Measurements from ENCODE around the gene PI4KA.
"Not testable (repeated sequence)": the region's sequence is repeated elsewhere in the genome, so short reads cannot be mapped to it uniquely, and the experiment has no call there.

Gene PI4KA

GRCh38 chr22:20847318-20847822 lies 11.2 kb downstream of the PI4KA start:
- DNase-seq (ENCODE audit: low read depth), result no peak

- no peak for DNase-seq (ENCODE audit: low read depth)
These were observed 14.3 kb downstream of the PI4KA start for GRCh38 chr22:20844055-20845037.

- DNase-seq (ENCODE audit: low read depth), result no peak
These were observed 15.1 kb downstream of the PI4KA start for GRCh38 chr22:20843501-20843900.

GRCh38 chr22:20840646-20841371 lies 17.8 kb downstream of the PI4KA start:
- no peak for DNase-seq (ENCODE audit: low read depth)

- DNase-seq (ENCODE audit: low read depth), result no peak
These were observed 18.6 kb downstream of the PI4KA start for GRCh38 chr22:20839837-20840645.

GRCh38 chr22:20839354-20839753 lies 19.3 kb downstream of the PI4KA start:
- not testable (repeated sequence) for DNase-seq (ENCODE audit: low read depth)

GRCh38 chr22:20836987-20837823 lies 21.4 kb downstream of the PI4KA start:
- no peak for DNase-seq (ENCODE audit: low read depth)

GRCh38 chr22:20834725-20835124 lies 23.9 kb downstream of the PI4KA start:
- no peak for DNase-seq (ENCODE audit: low read depth)

GRCh38 chr22:20834206-20834605 lies 24.4 kb downstream of the PI4KA start:
- DNase-seq (ENCODE audit: low read depth), result no peak

GRCh38 chr22:20833225-20833665 lies 25.4 kb downstream of the PI4KA start:
- DNase-seq (ENCODE audit: low read depth), result no peak

GRCh38 chr22:20829491-20830134 lies 29.0 kb downstream of the PI4KA start:
- no peak for DNase-seq (ENCODE audit: low read depth)

- not testable (repeated sequence) for DNase-seq (ENCODE audit: low read depth)
These were observed 32.0 kb downstream of the PI4KA start for GRCh38 chr22:20826373-20827152.

GRCh38 chr22:20825624-20826023 lies 33.0 kb downstream of the PI4KA start:
- DNase-seq (ENCODE audit: low read depth), result no peak

- not testable (repeated sequence) for DNase-seq (ENCODE audit: low read depth)
These were observed 33.4 kb downstream of the PI4KA start for GRCh38 chr22:20825216-20825615.

GRCh38 chr22:20823264-20823663 lies 35.3 kb downstream of the PI4KA start:
- no peak for DNase-seq (ENCODE audit: low read depth)

- no peak for DNase-seq (ENCODE audit: low read depth)
These were observed 36.4 kb downstream of the PI4KA start for GRCh38 chr22:20822240-20822639.

GRCh38 chr22:20821717-20822239 lies 36.8 kb downstream of the PI4KA start:
- not testable (repeated sequence) for DNase-seq (ENCODE audit: low read depth)

- DNase-seq (ENCODE audit: low read depth), result no peak
These were observed 39.1 kb downstream of the PI4KA start for GRCh38 chr22:20819471-20819870.

- no peak for DNase-seq (ENCODE audit: low read depth)
These were observed 40.1 kb downstream of the PI4KA start for GRCh38 chr22:20818471-20818870.
